Measurements from ENCODE around the gene KCNF1.
"Not testable (repeated sequence)": the region's sequence is repeated elsewhere in the genome, so short reads cannot be mapped to it uniquely, and the experiment has no call there.

Gene KCNF1

DNA sequence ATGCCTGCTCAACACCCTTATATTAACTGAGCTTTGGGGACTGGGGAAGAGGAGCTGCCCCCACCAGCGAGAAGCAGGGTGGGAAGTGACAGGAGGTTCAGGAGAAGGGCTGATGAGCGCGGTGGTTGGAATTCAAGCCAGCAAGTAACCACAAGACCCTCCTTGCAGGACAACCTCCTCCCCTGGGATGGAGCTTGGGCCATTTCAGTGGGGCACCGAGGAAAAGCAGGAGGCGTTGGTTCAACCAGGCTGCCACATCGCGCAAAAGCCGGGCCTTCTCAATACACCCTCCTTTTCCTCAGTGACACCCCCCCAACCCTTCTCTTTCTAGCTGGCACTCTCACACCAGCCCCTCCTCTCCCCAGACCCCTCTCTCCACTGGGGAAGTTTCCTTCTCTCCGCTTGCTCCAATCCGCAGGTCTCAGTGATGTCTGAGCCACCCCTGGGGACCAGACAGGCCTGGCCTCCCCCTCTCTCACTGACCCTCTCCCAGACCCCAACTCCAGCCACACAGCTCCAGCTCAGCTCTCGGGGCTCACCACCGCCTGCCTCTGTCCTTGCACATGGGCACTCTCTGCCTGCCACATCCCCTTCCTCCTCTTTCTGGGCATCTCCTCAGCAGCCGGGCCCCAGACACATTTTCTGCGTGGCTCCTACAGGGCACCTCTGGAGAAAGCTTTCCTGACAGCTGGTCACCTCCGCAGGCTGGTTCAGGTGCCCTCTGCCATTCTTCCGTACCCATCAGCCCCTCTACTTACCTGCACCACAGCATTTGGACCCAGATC lies 44.5 kb downstream of the KCNF1 start:
- no peak for DNase-seq (ENCODE audit: low read depth)
- TF ChIP-seq POLR2A (IDR thresholded peaks at IDR 0.05; ENCODE audit: extremely low read depth, insufficient read length) (no peak), MYC (IDR thresholded peaks at IDR 0.05; ENCODE audit: low read depth, low read length) (no peak)
- TF ChIP-seq, protein P1, sequence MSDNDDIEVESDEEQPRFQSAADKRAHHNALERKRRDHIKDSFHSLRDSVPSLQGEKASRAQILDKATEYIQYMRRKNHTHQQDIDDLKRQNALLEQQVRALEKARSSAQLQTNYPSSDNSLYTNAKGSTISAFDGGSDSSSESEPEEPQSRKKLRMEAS (IDR thresholded peaks at IDR 0.05; ENCODE audit: low read depth, low read length) = no peak
- TF ChIP-seq, protein P2, sequence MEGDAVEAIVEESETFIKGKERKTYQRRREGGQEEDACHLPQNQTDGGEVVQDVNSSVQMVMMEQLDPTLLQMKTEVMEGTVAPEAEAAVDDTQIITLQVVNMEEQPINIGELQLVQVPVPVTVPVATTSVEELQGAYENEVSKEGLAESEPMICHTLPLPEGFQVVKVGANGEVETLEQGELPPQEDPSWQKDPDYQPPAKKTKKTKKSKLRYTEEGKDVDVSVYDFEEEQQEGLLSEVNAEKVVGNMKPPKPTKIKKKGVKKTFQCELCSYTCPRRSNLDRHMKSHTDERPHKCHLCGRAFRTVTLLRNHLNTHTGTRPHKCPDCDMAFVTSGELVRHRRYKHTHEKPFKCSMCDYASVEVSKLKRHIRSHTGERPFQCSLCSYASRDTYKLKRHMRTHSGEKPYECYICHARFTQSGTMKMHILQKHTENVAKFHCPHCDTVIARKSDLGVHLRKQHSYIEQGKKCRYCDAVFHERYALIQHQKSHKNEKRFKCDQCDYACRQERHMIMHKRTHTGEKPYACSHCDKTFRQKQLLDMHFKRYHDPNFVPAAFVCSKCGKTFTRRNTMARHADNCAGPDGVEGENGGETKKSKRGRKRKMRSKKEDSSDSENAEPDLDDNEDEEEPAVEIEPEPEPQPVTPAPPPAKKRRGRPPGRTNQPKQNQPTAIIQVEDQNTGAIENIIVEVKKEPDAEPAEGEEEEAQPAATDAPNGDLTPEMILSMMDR (IDR thresholded peaks at IDR 0.05; ENCODE audit: low read depth, low read length) = no peak
- H3K4me3 ChIP-seq (ENCODE audit: low read depth, low read length) = no peak overlapping the region

DNA sequence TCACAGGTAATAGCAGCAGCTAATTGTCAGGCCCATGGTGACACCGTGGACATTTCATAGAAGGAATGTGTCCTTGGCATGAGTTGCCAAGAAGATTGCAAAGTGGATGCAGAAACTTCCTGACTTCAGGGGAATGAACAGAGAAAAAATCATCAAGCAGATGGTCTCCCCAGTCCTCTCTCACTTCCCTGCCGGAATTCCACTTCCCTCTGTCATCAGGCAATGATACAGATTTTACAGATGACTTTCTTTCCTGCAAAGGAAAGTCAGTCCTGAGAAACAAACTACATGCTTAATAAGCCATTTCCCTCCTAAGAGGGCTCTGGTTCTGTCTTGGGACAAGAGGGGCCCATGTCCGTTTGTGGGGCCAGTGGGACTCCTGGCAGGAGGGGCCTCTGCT lies 45.7 kb downstream of the KCNF1 start:
- DNase-seq (ENCODE audit: low read depth) = no peak
- TF ChIP-seq, protein P2 (IDR thresholded peaks at IDR 0.05; ENCODE audit: low read depth, low read length) = no peak

DNA sequence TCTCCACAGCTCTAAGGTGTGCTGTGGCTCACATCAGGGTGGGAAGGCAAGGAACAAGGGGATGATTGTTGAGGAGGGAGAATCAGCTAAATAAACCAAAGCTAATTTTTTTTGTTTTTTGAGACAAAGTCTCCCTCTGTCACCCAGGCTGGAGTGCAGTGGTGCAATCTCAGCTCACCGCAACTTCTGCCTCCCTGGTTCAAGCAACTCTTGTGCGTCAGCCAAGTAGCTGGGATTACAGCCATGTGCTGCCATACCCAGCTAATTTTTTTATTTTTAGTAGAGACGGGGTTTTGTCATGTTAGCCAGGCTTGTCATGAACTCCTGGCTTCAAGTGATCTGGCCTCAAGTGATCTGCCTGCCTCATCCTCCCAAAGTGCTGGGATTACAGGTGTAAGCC lies 46.7 kb downstream of the KCNF1 start:
- H3K4me3 ChIP-seq (ENCODE audit: low read depth, low read length); DNase-seq (ENCODE audit: low read depth): not testable (repeated sequence)

More for the DNA sequence above, 45.7 kb downstream of the KCNF1 start:
- H3K4me3 ChIP-seq (ENCODE audit: low read depth, low read length) = no peak overlapping the region

- no peak overlapping the region for H3K4me3 ChIP-seq (ENCODE audit: low read depth, low read length)
- TF ChIP-seq POLR2A (IDR thresholded peaks at IDR 0.05; ENCODE audit: extremely low read depth, insufficient read length) (no peak), MYC (IDR thresholded peaks at IDR 0.05; ENCODE audit: low read depth, low read length) (no peak)
- TF ChIP-seq, protein P2 (IDR thresholded peaks at IDR 0.05; ENCODE audit: low read depth, low read length) = no peak
- TF ChIP-seq, protein P1 (IDR thresholded peaks at IDR 0.05; ENCODE audit: low read depth, low read length) = no peak
- no peak for DNase-seq (ENCODE audit: low read depth)
Measured at GRCh38 chr2:10960606-10961489, 49.1 kb downstream of the KCNF1 start.

DNA sequence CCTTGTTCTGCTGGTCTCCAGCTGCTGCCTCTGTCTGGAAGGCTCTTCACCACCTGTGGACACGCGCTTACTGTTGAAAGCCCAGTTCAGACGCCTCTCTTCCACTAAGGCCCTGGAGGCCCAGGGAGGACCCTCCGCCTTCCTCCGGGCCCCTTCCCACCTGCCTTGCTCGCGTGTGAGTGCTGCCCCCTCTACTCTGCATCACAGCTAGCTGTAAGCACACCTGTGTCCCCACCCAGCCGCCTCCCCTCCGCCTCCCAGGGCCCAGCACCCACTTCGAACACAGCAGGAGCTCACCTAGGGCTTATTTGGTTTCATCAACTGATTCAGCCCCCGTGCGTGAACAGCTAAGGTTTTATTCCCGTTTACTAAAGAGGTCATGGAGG lies 49.7 kb downstream of the KCNF1 start:
- TF ChIP-seq, protein P1 (IDR thresholded peaks at IDR 0.05; ENCODE audit: low read depth, low read length) = no peak
- no peak for TF ChIP-seq POLR2A (IDR thresholded peaks at IDR 0.05; ENCODE audit: extremely low read depth, insufficient read length)
- TF ChIP-seq, protein P2 (IDR thresholded peaks at IDR 0.05; ENCODE audit: low read depth, low read length) = no peak
- no peak for TF ChIP-seq MYC (IDR thresholded peaks at IDR 0.05; ENCODE audit: low read depth, low read length)
- no peak for DNase-seq (ENCODE audit: low read depth)
- H3K4me3 ChIP-seq (ENCODE audit: low read depth, low read length) = no peak overlapping the region

GRCh38 chr2:10962004-10962403 lies 50.3 kb downstream of the KCNF1 start:
- TF ChIP-seq, protein P2 (IDR thresholded peaks at IDR 0.05; ENCODE audit: low read depth, low read length) = no peak
- TF ChIP-seq, protein P1 (IDR thresholded peaks at IDR 0.05; ENCODE audit: low read depth, low read length) = no peak
- TF ChIP-seq MYC (IDR thresholded peaks at IDR 0.05; ENCODE audit: low read depth, low read length) = no peak
- TF ChIP-seq POLR2A (IDR thresholded peaks at IDR 0.05; ENCODE audit: extremely low read depth, insufficient read length) = no peak
- DNase-seq (ENCODE audit: low read depth) = no peak
- no peak overlapping the region for H3K4me3 ChIP-seq (ENCODE audit: low read depth, low read length)

All from NB4 (cell line).